ENCODE data around the gene SLC46A3.

GRCh38 chr13:28699246-28699645, 19.5 kb downstream of the SLC46A3 start:
- TF ChIP-seq BACH2 (CRISPR knock-in tag; IDR thresholded peaks at IDR 0.05; ENCODE audit: borderline replicate concordance) = no peak
- no peak for TF ChIP-seq ARNTL (CRISPR knock-in tag; IDR thresholded peaks at IDR 0.05; ENCODE audit: borderline replicate concordance, low read depth)
- no peak for TF ChIP-seq ZNF70 (CRISPR knock-in tag; IDR thresholded peaks at IDR 0.05)
- no peak for TF ChIP-seq RARB (CRISPR knock-in tag; IDR thresholded peaks at IDR 0.05)
- no peak for TF ChIP-seq PATZ1 (CRISPR knock-in tag; IDR thresholded peaks at IDR 0.05; ENCODE audit: borderline replicate concordance)

Measured in SK-N-SH treated with all-trans-retinoic acid at 6 μM for 48 hours (cell line).